ENCODE results near the gene PPAT. TPM values are rescaled to one million over a fixed set of nuclear protein-coding genes. Genes with fewer than 3 reads are reported as not detected.

PPAT gene
- total and polyA plus RNA-seq, 2 donors (not counting 3 experiments of a cell fraction or from before 2014, with no cell fraction given) = 4.3 to 25.5 TPM

DNA sequence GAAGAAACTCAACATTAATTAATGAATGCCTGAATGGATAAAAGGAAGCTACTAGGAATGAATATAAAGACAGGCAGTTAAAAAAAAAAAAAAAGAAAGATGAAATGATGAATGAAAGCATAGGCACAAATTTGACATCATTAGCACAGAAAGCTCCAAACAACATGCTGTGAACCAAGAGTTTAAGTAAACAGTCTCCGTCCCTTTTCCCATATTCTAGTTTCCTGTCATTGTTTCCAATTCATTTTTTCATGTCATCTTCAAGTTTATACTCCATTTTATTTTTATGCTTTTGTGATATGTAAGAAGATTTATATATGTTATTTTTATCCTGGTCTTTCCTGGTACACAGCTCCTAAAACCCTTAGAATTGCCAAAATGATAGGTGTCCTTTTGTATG, 30.4 kb downstream of the PPAT start:
- H3K4me3 ChIP-seq (replicated peaks in 1 of 3; ENCODE audit: insufficient read depth in 1 of 3, low read depth in 1 of 3, low read length in 3 of 3) = no peak overlapping the region
- no TSS peak for BruUV-seq (replicated peaks)
- FAIRE-seq = peak; percentile 40
- ChIA-PET POLR2A (interaction anchor here (0.6 to 1.4 kb wide), 3 partner anchors 18 to 105 kb away, joined by 3 to 9 read pairs (median 8); partner anchors contain the start of genes AASDH, PAICS and PPAT), CTCF (interaction anchor here (0.6 to 1.6 kb wide), 13 partner anchors 9 to 490 kb away, joined by 3 to 10 read pairs (median 3); partner anchors contain the start of gene AASDH)
- H3K79me2 ChIP-seq (ENCODE audit: control insufficient read depth, insufficient read depth, low read length) = peaks cover 31% of the 10 kb centered on the region
- H3K27me3 ChIP-seq (ENCODE audit: control insufficient read depth in 2 of 2, insufficient read depth in 2 of 2, low read length in 2 of 2) = no peaks in the 10 kb centered on the region
- H3K4me2 ChIP-seq (ENCODE audit: insufficient read depth, low read length) = peak overlapping the region; percentile 59
- H4K20me1 ChIP-seq (replicated peaks; ENCODE audit: control insufficient read depth, extremely low read depth, insufficient read depth, low read length) = no peaks in the 10 kb centered on the region
- H3K9me3 ChIP-seq (replicated peaks; ENCODE audit: control insufficient read depth, insufficient read depth, low read length) = no peaks in the 10 kb centered on the region
- H3K36me3 ChIP-seq (ENCODE audit: control insufficient read depth in 2 of 2, extremely low read depth in 1 of 2, insufficient read depth in 2 of 2, low read length in 2 of 2) = peaks cover 0 to 2% of the 10 kb centered on the region in 2 experiments
- H2AFZ ChIP-seq (ENCODE audit: low read depth, low read length) = no peak overlapping the region
- H3K27ac ChIP-seq (ENCODE audit: insufficient read depth, low read depth, low read length) = peak overlapping the region; percentile 77
- intact Hi-C loops (cut with micrococcal nuclease) = no loop called here
- peak overlapping the region; percentile 12 for H3K9ac ChIP-seq (replicated peaks; ENCODE audit: extremely low read depth, insufficient read depth, low read length)
- H3K4me1 ChIP-seq (ENCODE audit: control insufficient read depth, extremely low read depth, insufficient read depth, low read length) = peaks cover 26% of the 10 kb centered on the region
- dilution Hi-C loops (cut with MboI; ENCODE audit: extremely low pct_ligation_motif_present, low sequenced_read_pairs) = no loop called here
- TF ChIP-seq, protein P1, sequence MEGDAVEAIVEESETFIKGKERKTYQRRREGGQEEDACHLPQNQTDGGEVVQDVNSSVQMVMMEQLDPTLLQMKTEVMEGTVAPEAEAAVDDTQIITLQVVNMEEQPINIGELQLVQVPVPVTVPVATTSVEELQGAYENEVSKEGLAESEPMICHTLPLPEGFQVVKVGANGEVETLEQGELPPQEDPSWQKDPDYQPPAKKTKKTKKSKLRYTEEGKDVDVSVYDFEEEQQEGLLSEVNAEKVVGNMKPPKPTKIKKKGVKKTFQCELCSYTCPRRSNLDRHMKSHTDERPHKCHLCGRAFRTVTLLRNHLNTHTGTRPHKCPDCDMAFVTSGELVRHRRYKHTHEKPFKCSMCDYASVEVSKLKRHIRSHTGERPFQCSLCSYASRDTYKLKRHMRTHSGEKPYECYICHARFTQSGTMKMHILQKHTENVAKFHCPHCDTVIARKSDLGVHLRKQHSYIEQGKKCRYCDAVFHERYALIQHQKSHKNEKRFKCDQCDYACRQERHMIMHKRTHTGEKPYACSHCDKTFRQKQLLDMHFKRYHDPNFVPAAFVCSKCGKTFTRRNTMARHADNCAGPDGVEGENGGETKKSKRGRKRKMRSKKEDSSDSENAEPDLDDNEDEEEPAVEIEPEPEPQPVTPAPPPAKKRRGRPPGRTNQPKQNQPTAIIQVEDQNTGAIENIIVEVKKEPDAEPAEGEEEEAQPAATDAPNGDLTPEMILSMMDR (IDR thresholded peaks at IDR 0.05; ENCODE audit: extremely low read depth in 1 of 2, insufficient read depth in 1 of 2, low read depth in 1 of 2, low read length in 2 of 2) = no peak
- peak; percentile 12 for TF ChIP-seq JUN (IDR thresholded peaks at IDR 0.05; ENCODE audit: borderline replicate concordance, insufficient read depth, insufficient read length, low read depth)
- H3K9me1 ChIP-seq (replicated peaks; ENCODE audit: control insufficient read depth, extremely low read depth, insufficient read depth, low read length) = no peaks in the 10 kb centered on the region
- DNase-seq (ENCODE audit: low read depth, low spot score) = peak; percentile 84

DNA sequence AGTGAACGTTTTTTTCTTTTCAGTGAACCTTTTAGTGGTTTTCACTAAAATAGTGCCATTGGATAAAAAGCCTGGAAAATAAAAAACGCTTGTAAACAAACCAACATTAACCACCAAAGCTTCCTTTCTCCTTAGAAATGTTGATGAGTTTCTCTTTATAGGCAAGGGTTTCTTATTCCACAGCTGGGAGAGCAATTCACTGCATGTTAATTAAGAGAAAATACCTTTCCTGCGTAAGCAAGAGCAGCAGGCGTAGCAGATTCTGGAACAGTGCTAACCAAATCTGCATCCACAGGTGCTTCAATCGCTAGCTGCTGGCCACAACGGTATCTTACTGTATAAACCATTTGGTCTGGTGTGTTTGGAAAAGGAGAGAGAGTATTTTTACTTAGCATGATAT, 34.9 kb downstream of the PPAT start:
- H3K27ac ChIP-seq (ENCODE audit: insufficient read depth, low read depth, low read length) = no peak overlapping the region
- H3K9me3 ChIP-seq (replicated peaks; ENCODE audit: control insufficient read depth, insufficient read depth, low read length) = no peaks in the 10 kb centered on the region
- intact Hi-C loops (cut with micrococcal nuclease) = no loop called here
- dilution Hi-C loops (cut with MboI; ENCODE audit: extremely low pct_ligation_motif_present, low sequenced_read_pairs) = no loop called here
- H3K27me3 ChIP-seq (ENCODE audit: control insufficient read depth in 2 of 2, insufficient read depth in 2 of 2, low read length in 2 of 2) = no peaks in the 10 kb centered on the region
- no peak for FAIRE-seq
- no peaks in the 10 kb centered on the region for H3K9me1 ChIP-seq (replicated peaks; ENCODE audit: control insufficient read depth, extremely low read depth, insufficient read depth, low read length)
- H3K4me1 ChIP-seq (ENCODE audit: control insufficient read depth, extremely low read depth, insufficient read depth, low read length) = peaks cover 12% of the 10 kb centered on the region
- H4K20me1 ChIP-seq (replicated peaks; ENCODE audit: control insufficient read depth, extremely low read depth, insufficient read depth, low read length) = no peaks in the 10 kb centered on the region
- H3K4me3 ChIP-seq (replicated peaks in 1 of 3; ENCODE audit: insufficient read depth in 1 of 3, low read depth in 1 of 3, low read length in 3 of 3) = no peak overlapping the region
- peaks cover 0 to 9% of the 10 kb centered on the region in 2 experiments for H3K36me3 ChIP-seq (ENCODE audit: control insufficient read depth in 2 of 2, extremely low read depth in 1 of 2, insufficient read depth in 2 of 2, low read length in 2 of 2)
- H2AFZ ChIP-seq (ENCODE audit: low read depth, low read length) = no peak overlapping the region
- no peak for DNase-seq (ENCODE audit: low read depth, low spot score)
- BruUV-seq (replicated peaks) = no TSS peak
- no peak for TF ChIP-seq POLR2AphosphoS5 (IDR thresholded peaks at IDR 0.05; ENCODE audit: insufficient read depth, low read depth, low read length)
- no peak for TF ChIP-seq EZH2 (IDR thresholded peaks at IDR 0.05; ENCODE audit: borderline replicate concordance, low read depth, low read length, severe bottlenecking)
- CTCF ChIA-PET = no interaction called here
- no peak overlapping the region for H3K9ac ChIP-seq (replicated peaks; ENCODE audit: extremely low read depth, insufficient read depth, low read length)
- no peak overlapping the region for H3K4me2 ChIP-seq (ENCODE audit: insufficient read depth, low read length)
- POLR2A ChIA-PET = no interaction called here
- peaks cover 5% of the 10 kb centered on the region for H3K79me2 ChIP-seq (ENCODE audit: control insufficient read depth, insufficient read depth, low read length)
